Mucosa of descending colon (tissue), 3 donors: ENCODE results near the gene AGK. TPM values are rescaled to one million over a fixed set of nuclear protein-coding genes. Genes with fewer than 3 reads are reported as not detected.

Source experiments
- ATAC-seq: fragments of 200-7000 bp; cut with Tn5 transposase; one replicate; pipeline ENCODE4 v1.9.1; 2020; ENCODE audit warnings: mild to moderate bottlenecking, moderate library complexity
- DNase-seq, 3 donors: peaks; one replicate each; pipeline ENCODE4 v3.0.0-alpha.2; 2020
- H3K36me3 ChIP-seq: fragments of 200-600 bp; one replicate; pipeline ENCODE4 v1.8.0; 2021; ENCODE audit warnings: low read depth, mild to moderate bottlenecking
- H3K4me1 ChIP-seq: fragments of 200-600 bp; one replicate; pipeline ENCODE4 v1.8.0; 2021; ENCODE audit warnings: low read depth, mild to moderate bottlenecking
- H3K4me3 ChIP-seq: fragments of 200-600 bp; one replicate; pipeline ENCODE4 v1.8.0; 2021; ENCODE audit warnings: mild to moderate bottlenecking
- H3K9me3 ChIP-seq: fragments of 200-600 bp; one replicate; pipeline ENCODE4 v1.8.0; 2021; ENCODE audit warnings: mild to moderate bottlenecking
- intact Hi-C, 2 donors: fragments of 100-400 bp; cut with DNase I in 1 of 2; cut with micrococcal nuclease in 1 of 2; formaldehyde crosslinking; loops; one replicate each; pipeline versions ENCODE4 v1.11.0 to v1.11.1; 2022; cut with DNase I, micrococcal nuclease
- total RNA-seq, 3 donors: library from RNA; stranded (reverse); fragmentation: NEBNext Ultra II Directional in 2 of 3; extraction: Animal tissue kit (Norgen Biotek cat#: 25700) in 2 of 3; gene quantifications; one replicate each; pipeline versions ENCODE4 v1.2.1 to v1.2.4, GENCODE V29; 2021 to 2023
- TF ChIP-seq, protein P1 (sequence below): fragments of 200-600 bp; IDR thresholded peaks from one replicate; pipeline ENCODE4 v1.8.0; 2022; ENCODE audit warnings: antibody characterized with exemption, mild to moderate bottlenecking
- donor health status: DM: no; HTN: no; CAD: no; lungs with moderate emphysema.
- donor health status: DM: no; HTN: no; CAD: no.
- donor health status: DM: no; HTN: yes; CAD: no.

AGK gene
- total RNA-seq, 3 donors from 2014 or later = 16.7 to 20.7 (median 17.6) TPM

DNA sequence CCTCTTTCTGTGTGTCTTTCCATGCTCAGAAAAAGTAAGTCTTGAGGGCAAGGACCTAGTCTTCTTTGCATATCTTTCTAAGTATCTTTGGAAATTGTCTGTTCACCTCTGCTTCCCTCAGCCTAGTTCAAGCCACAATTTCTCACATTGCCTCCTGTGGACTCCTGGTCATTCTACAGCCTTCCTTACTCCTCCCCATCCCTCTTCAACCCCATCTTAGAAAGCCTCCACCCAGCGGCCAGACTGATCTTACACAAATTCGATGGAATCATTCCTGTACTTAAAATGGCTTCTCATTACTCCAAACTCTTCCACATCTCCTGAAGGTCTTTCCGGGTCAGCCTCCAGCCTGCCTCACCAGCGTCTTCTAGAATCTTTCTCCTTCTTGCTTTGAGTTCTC lies 24.1 kb upstream of the AGK start:
- Histone ChIP-seq H3K9me3 (no peaks in the 10 kb centered on the region), H3K36me3 (no peaks in the 10 kb centered on the region), H3K4me3 (no peak overlapping the region), H3K4me1 (no peaks in the 10 kb centered on the region)
- no peak for ATAC-seq
- intact Hi-C loops = no loop called here
- no peak for DNase-seq
- TF ChIP-seq, protein P1, sequence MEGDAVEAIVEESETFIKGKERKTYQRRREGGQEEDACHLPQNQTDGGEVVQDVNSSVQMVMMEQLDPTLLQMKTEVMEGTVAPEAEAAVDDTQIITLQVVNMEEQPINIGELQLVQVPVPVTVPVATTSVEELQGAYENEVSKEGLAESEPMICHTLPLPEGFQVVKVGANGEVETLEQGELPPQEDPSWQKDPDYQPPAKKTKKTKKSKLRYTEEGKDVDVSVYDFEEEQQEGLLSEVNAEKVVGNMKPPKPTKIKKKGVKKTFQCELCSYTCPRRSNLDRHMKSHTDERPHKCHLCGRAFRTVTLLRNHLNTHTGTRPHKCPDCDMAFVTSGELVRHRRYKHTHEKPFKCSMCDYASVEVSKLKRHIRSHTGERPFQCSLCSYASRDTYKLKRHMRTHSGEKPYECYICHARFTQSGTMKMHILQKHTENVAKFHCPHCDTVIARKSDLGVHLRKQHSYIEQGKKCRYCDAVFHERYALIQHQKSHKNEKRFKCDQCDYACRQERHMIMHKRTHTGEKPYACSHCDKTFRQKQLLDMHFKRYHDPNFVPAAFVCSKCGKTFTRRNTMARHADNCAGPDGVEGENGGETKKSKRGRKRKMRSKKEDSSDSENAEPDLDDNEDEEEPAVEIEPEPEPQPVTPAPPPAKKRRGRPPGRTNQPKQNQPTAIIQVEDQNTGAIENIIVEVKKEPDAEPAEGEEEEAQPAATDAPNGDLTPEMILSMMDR = no peak

DNA sequence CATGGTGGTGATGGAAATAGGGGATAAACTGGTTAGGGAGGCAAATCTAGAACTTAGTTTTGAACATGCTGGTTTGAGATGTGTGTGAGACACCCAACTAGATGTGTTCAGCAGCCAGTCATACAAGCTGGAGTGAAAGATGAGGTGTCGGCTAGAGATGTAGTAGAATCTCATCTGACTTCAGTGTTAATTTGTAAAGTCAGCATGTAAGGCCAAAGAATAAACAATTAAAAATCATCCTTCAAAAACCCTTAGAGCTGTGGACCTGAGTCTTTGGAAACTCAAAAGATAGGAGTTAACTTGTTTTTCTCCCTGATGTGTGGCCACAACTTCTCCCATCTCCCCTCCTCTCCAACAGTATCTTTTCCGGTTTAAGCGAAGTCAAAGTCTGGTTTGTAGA lies 22.8 kb upstream of the AGK start:
- no peaks in the 10 kb centered on the region for H3K36me3 ChIP-seq
- ATAC-seq = no peak
- intact Hi-C loops = no loop called here
- no peak overlapping the region for H3K4me3 ChIP-seq
- H3K4me1 ChIP-seq = no peaks in the 10 kb centered on the region
- no peak for DNase-seq
- TF ChIP-seq, protein P1 = no peak
- no peaks in the 10 kb centered on the region for H3K9me3 ChIP-seq

DNA sequence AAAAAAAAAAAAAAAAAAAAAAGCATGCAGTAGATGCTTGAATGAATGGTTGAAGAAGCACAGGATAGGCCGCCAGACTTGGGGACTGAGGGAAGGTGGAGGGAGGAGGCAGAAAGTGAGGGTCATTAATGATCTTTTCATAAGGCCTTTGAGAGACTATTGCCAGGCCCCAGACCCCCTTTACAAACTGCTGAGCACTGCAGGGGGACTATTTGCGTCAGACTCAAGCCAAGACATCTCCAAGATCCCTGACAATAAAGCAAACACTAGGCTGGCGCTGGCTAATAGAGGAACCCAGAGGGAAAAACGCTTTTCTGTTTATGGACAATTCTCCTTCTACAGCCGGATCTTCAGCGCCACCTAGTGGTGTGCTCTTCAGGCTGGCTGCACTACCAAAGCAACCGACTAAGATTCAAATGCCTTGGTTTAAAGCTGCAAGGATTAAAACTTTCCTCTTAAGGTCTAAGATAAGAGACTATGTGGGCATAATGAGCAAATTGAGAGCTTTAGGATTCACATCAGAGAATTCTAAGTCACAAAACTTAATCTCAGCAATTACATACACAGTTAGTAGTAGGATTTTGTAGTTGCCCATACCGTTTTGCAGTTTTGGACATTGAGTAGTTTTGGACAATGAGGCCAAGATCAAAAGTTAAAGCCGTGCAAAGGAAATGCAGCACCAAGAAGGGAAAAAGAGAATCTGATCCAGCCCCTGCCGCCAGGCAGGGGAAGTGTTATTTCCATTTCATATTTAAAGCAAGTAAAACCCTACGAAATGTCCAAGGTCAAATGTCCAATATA lies 17.9 kb upstream of the AGK start:
- ATAC-seq = peak; percentile 77
- H3K4me1 ChIP-seq = no peaks in the 10 kb centered on the region
- peak in 2 of 3 donors; percentile 55 to 82 for DNase-seq
- TF ChIP-seq, protein P1 = peak; percentile 82
- no peak overlapping the region for H3K4me3 ChIP-seq
- no peaks in the 10 kb centered on the region for H3K9me3 ChIP-seq
- no peaks in the 10 kb centered on the region for H3K36me3 ChIP-seq
- intact Hi-C loops = no loop called here

DNA sequence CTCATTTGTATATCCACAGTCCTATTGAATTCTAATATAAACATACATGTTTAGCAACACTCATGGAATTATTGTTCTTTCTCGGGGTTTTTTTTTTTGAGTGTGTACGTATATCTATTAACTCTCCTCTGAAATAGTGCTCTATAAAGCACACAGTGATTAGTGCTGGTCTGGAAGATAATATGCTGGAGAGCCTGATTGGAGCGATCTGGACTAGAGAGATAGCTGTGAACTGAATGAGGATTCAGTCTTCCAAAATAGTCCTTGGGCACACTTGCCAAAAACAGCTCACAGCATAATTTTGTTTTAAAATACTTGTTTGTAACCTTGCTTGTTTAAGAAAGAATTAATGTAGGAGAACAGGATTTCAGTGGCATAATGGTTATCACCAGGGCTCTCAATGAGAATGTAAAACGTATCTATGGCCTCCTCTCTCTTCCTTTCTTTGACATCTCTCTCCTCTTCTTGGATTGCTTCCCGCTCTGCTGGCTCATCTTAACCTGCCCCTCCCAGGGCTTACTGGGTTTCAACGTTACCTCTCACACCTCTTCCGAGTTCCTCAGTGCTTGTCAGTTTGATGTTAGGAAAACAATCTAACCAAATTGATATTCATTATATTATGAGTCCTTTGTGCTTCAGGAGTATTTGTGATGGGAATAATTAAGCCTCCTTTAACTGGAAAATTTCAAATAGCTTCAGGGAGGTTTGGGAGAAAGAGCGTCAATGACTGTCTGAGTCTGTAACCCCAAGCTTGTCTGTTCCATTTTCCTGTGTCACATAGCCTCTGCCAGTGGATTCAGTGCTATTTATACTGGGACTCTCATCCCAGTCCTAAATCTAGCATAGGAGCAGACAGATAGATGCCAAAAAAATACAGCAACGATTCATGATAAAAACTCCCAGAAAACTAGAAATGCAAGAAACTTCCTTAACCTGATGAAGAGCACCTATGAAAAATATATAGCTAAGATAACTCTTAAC lies 16.2 kb upstream of the AGK start:
- DNase-seq (no peak), ATAC-seq (no peak)
- Histone ChIP-seq H3K36me3 (no peaks in the 10 kb centered on the region), H3K4me1 (no peaks in the 10 kb centered on the region), H3K4me3 (no peak overlapping the region), H3K9me3 (no peaks in the 10 kb centered on the region)
- TF ChIP-seq, protein P1 = no peak
- intact Hi-C loops = no loop called here

DNA sequence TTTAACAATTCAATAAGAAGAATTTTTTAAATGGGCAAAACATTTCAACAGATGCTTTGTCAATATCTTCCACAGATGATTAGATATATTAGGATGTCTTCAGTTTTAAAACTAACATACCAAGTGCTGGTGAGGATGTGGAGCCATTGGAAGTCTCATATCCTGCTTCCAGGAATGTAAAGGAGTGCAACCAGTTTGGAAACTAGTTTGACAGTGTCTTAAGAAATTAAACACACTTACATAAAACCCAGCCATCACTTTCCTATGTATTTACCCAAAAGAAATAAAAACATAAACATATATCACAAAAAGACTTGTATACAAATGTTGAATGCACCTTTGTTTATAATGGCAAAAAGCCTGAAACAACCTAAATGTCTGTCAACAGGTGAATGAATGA lies 13.3 kb upstream of the AGK start:
- no peaks in the 10 kb centered on the region for H3K4me1 ChIP-seq
- intact Hi-C loops = no loop called here
- no peak for DNase-seq
- H3K4me3 ChIP-seq = no peak overlapping the region
- TF ChIP-seq, protein P1 = no peak
- ATAC-seq = no peak
- no peaks in the 10 kb centered on the region for H3K9me3 ChIP-seq
- H3K36me3 ChIP-seq = no peaks in the 10 kb centered on the region
